RWPE2 (cell line): ENCODE data around the gene NEB.
"Not testable (repeated sequence)": the region's sequence is repeated elsewhere in the genome, so short reads cannot be mapped to it uniquely, and the experiment has no call there.

ENCODE experiments used
- ATAC-seq: fragments of 200-7000 bp; cut with Tn5 transposase; 3 replicates; pipeline ENCODE4 v1.9.1; 2021; ENCODE audit warnings: low read depth
- DNase-seq: peaks from one replicate; pipeline ENCODE4 v3.0.0-alpha.2; 2020; ENCODE audit warnings: low spot score
- H3K27ac ChIP-seq: fragments of 450-650 bp; 2 replicates; pipeline ENCODE4 v1.5.1; 2017; ENCODE audit warnings: mild to moderate bottlenecking; ENCODE audit not compliant: poor library complexity, severe bottlenecking
- H3K27me3 ChIP-seq: fragments of 250-450 bp; sonication (Bioruptor Pico); 2 replicates; pipeline ENCODE4 v1.5.1; 2021; ENCODE audit warnings: mild to moderate bottlenecking, moderate library complexity; ENCODE audit not compliant: insufficient read depth, poor library complexity, severe bottlenecking
- H3K36me3 ChIP-seq: fragments of 250-450 bp; sonication (Bioruptor Pico); 2 replicates; pipeline ENCODE4 v1.5.1; 2020; ENCODE audit warnings: low read depth, mild to moderate bottlenecking, moderate library complexity
- H3K4me1 ChIP-seq: fragments of 250-450 bp; sonication (Bioruptor Pico); 2 replicates; pipeline ENCODE4 v1.5.1; 2021; ENCODE audit warnings: mild to moderate bottlenecking, moderate library complexity; ENCODE audit not compliant: insufficient read depth, poor library complexity, severe bottlenecking
- H3K4me3 ChIP-seq: fragments of 250-450 bp; sonication (Bioruptor Pico); 2 replicates; pipeline ENCODE4 v1.5.1; 2021; ENCODE audit warnings: mild to moderate bottlenecking, moderate library complexity; ENCODE audit not compliant: severe bottlenecking
- H3K9me3 ChIP-seq: fragments of 250-450 bp; sonication (Bioruptor Pico); 2 replicates; pipeline ENCODE4 v1.5.1; 2021; ENCODE audit warnings: mild to moderate bottlenecking, moderate library complexity; ENCODE audit not compliant: severe bottlenecking
- TF ChIP-seq, protein P1 (sequence below): fragments of 450-650 bp; IDR thresholded peaks from one replicate; pipeline ENCODE4 v1.5.1; 2017; ENCODE audit warnings: mild to moderate bottlenecking, moderate library complexity; ENCODE audit not compliant: poor library complexity, severe bottlenecking

The NEB gene

DNA sequence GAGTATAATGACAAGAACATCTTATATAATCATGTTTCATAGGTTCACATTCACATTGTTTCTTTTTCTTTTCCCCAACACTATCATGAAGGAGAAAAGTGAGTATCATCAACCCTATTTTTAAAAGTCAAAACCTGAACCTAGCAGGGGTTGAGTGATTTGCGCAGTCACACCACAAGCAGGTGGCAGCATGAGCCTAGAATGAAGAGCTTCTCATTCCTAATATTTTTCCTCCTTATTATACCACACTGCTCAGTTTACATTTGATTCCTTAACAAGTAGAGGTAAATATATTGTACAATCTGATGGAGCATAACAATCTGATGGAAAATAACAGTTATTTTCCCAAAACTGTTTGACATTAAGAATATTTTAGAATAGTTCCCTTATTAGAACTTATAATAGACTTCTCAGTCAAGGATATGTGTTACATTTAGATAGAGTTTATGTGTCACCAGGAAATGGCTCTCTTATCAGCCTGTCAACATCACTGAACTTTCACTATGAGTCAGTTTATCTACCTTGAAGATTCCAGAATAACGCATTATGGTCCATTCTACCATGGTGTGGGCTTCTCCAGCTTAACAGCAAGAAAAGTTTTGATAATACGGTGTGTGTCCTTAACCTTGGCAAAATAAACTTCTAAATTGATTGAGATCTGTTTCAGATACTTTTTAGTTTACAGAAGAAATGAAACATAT lies 119.5 kb downstream of the NEB start:
- no peak overlapping the region for H3K27ac ChIP-seq
- ATAC-seq (no peak), DNase-seq (no peak)
- H3K4me1 ChIP-seq: no peaks in the 10 kb centered on the region
- H3K4me3 ChIP-seq: no peak overlapping the region
- TF ChIP-seq, protein P1, sequence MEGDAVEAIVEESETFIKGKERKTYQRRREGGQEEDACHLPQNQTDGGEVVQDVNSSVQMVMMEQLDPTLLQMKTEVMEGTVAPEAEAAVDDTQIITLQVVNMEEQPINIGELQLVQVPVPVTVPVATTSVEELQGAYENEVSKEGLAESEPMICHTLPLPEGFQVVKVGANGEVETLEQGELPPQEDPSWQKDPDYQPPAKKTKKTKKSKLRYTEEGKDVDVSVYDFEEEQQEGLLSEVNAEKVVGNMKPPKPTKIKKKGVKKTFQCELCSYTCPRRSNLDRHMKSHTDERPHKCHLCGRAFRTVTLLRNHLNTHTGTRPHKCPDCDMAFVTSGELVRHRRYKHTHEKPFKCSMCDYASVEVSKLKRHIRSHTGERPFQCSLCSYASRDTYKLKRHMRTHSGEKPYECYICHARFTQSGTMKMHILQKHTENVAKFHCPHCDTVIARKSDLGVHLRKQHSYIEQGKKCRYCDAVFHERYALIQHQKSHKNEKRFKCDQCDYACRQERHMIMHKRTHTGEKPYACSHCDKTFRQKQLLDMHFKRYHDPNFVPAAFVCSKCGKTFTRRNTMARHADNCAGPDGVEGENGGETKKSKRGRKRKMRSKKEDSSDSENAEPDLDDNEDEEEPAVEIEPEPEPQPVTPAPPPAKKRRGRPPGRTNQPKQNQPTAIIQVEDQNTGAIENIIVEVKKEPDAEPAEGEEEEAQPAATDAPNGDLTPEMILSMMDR: no peak
- no peaks in the 10 kb centered on the region for H3K9me3 ChIP-seq
- no peaks in the 10 kb centered on the region for H3K27me3 ChIP-seq
- H3K36me3 ChIP-seq: no peaks in the 10 kb centered on the region

GRCh38 chr2:151614159-151614558 lies 120.1 kb downstream of the NEB start:
- no peak for ATAC-seq
- Histone ChIP-seq H3K4me3 (no peak overlapping the region), H3K27ac (no peak overlapping the region), H3K27me3 (no peaks in the 10 kb centered on the region), H3K36me3 (no peaks in the 10 kb centered on the region), H3K4me1 (no peaks in the 10 kb centered on the region), H3K9me3 (no peaks in the 10 kb centered on the region)
- DNase-seq: no peak
- TF ChIP-seq, protein P1: no peak

- Histone ChIP-seq H3K9me3 (no peaks in the 10 kb centered on the region), H3K36me3 (no peaks in the 10 kb centered on the region), H3K4me1 (no peaks in the 10 kb centered on the region), H3K4me3 (no peak overlapping the region), H3K27me3 (no peaks in the 10 kb centered on the region), H3K27ac (no peak overlapping the region)
- no peak for DNase-seq
- TF ChIP-seq, protein P1: no peak
- ATAC-seq: no peak
These were observed 122.9 kb downstream of the NEB start for GRCh38 chr2:151611351-151611750.

GRCh38 chr2:151610310-151610709 lies 124.0 kb downstream of the NEB start:
- no peak overlapping the region for H3K27ac ChIP-seq
- no peaks in the 10 kb centered on the region for H3K4me1 ChIP-seq
- no peaks in the 10 kb centered on the region for H3K9me3 ChIP-seq
- ATAC-seq (no peak), DNase-seq (no peak)
- TF ChIP-seq, protein P1: no peak
- H3K27me3 ChIP-seq: no peaks in the 10 kb centered on the region
- no peaks in the 10 kb centered on the region for H3K36me3 ChIP-seq
- no peak overlapping the region for H3K4me3 ChIP-seq

DNA sequence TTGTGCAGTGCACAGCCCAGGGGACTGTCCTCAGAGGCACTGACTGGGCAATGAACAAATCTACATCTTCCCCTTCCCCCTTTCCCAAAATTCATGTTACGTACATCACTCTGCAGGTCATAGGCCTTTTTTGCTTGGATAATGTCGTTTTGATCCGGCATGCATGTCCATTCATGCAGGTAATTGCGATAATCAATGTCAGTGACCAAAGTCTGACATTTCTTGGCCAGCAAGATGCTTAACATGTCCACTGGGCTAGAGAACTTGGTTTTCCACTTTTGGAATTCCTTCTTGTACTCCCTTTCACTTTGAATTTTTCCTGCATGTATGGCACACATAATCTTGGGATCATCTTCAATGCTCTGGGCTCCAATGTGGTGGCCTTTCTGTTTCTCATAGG lies 124.6 kb downstream of the NEB start:
- Histone ChIP-seq H3K9me3 (no peaks in the 10 kb centered on the region), H3K4me3 (no peak overlapping the region), H3K36me3 (no peaks in the 10 kb centered on the region), H3K4me1 (no peaks in the 10 kb centered on the region), H3K27me3 (no peaks in the 10 kb centered on the region), H3K27ac (no peak overlapping the region)
- ATAC-seq: no peak
- DNase-seq: no peak
- TF ChIP-seq, protein P1: no peak

DNA sequence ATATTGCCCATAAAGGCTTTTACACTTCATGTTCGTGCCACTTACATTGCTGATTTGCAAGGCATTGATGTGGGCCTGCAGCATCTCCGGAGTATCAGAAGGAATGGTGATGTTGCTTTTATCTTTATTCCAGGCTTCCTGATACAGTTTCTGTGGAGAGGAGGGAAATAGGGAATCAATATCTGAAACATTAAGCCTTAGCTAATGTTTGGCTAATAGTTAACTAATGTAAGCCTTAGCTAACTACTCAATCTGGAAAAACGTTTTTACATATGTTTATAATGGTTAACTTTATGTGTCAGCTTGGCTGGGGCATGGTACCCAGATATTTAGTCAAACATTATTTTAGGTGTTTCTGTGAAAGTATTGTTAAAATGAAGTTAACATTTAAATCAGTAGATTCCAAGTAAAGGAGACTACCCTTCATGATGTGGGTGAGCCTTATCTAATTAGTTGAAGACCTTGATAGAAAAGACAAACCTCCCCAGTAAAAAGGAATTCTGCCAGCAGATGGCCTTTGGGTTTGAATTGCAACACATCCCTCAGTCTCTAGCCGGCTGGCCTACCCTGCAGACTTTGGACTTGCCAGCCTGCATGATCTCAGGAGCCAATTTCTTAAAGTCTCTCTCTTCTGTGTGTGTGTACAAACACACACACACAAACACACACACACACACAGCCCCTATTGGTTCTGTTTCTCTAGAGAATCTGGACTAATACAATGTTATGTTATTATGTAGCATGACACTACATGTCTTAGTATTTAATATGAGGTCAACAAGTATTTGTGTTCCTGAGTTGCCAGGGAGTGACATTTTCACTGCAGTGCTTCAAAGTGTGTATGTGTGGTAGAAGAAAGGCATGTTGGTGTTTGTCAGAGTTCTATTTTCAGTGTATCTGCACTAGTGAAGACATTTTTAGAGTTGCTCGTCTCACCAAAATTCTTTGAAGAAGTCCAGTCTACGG lies 126.5 kb downstream of the NEB start:
- not testable (repeated sequence) for H3K4me3 ChIP-seq, H3K36me3 ChIP-seq, H3K9me3 ChIP-seq, H3K4me1 ChIP-seq, H3K27ac ChIP-seq, H3K27me3 ChIP-seq, DNase-seq, ATAC-seq

DNA sequence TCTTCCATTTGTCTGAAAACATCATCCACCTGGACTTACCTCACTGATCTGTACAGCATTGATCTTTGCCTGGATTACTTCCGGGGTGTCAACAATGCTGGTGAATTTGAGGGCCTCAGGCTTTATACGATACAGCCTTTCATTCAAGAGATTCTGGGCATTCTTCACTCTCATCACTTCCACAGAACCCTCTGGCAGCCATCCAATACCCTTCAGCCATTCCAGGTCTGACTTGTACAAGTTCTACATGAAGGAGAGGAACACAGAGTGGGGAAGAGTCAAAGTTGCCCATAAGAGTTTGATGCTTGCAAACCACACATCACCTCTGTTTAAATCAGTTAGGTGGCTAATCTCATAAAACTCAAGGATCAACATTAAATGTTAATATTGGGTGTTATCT lies 130.7 kb downstream of the NEB start:
- not testable (repeated sequence) for ATAC-seq, DNase-seq, H3K27me3 ChIP-seq, H3K4me1 ChIP-seq, H3K9me3 ChIP-seq, H3K4me3 ChIP-seq, H3K36me3 ChIP-seq, H3K27ac ChIP-seq
